Measurements from ENCODE around the gene SEMA3D. TPM values are rescaled to one million over a fixed set of nuclear protein-coding genes. Genes with fewer than 3 reads are reported as not detected.

SEMA3D gene
- total RNA-seq, 1 experiment from 2014 or later = 1.4 TPM

GRCh38 chr7:84949501-84949900, 237.4 kb downstream of the SEMA3D start:
- H3K36me3 ChIP-seq (ENCODE audit: control insufficient read depth in 1 of 2, insufficient read depth in 2 of 2, low read length in 2 of 2) = no peaks in the 10 kb centered on the region
- ATAC-seq = no peak
- no peak overlapping the region for H3K4me3 ChIP-seq (replicated peaks in 1 of 2; ENCODE audit: low read depth in 1 of 2, low read length in 2 of 2)
- no peaks in the 10 kb centered on the region for H3K79me2 ChIP-seq (ENCODE audit: insufficient read depth, low read length)
- peaks cover 7% of the 10 kb centered on the region; the same call in 1 of the 2 replicates for H3K9me2 ChIP-seq (ENCODE audit: insufficient read depth)
- POLR2A ChIA-PET = no interaction called here
- no peak overlapping the region for H3K27ac ChIP-seq (ENCODE audit: low read depth, low read length)
- no peak overlapping the region for H3K9ac ChIP-seq (ENCODE audit: low read length)
- H2AFZ ChIP-seq (ENCODE audit: low read depth, low read length, poor library complexity, severe bottlenecking) = no peak overlapping the region
- no peaks in the 10 kb centered on the region for H3K27me3 ChIP-seq (ENCODE audit: insufficient read depth, low read length)
- no peaks in the 10 kb centered on the region for H3K4me1 ChIP-seq (ENCODE audit: control insufficient read depth in 1 of 2, insufficient read depth in 2 of 2, low read length in 2 of 2)
- RAD21 ChIA-PET (ENCODE audit: low non-redundant PET in 1 of 2, low total read pairs in 2 of 2, uncharacterized antibody in 2 of 2, unreplicated experiment in 2 of 2) = no interaction called here
- no peak for DNase-seq (ENCODE audit: low read depth, low spot score)
- H3K9me3 ChIP-seq (ENCODE audit: control insufficient read depth in 1 of 2, insufficient read depth in 1 of 2, low read depth in 1 of 2, low read length in 2 of 2) = no peaks in the 10 kb centered on the region
- no peak overlapping the region for H3K4me2 ChIP-seq (ENCODE audit: low read length)
- H4K20me1 ChIP-seq (ENCODE audit: insufficient read depth) = no peaks in the 10 kb centered on the region
- CTCF ChIA-PET = no interaction called here
- no peak for TF ChIP-seq ATF3 (IDR thresholded peaks at IDR 0.05)
- no peak for TF ChIP-seq ZFX (IDR thresholded peaks at IDR 0.05)
- no peak for TF ChIP-seq CEBPB (IDR thresholded peaks at IDR 0.05; ENCODE audit: low read depth)
- TF ChIP-seq, protein P1, sequence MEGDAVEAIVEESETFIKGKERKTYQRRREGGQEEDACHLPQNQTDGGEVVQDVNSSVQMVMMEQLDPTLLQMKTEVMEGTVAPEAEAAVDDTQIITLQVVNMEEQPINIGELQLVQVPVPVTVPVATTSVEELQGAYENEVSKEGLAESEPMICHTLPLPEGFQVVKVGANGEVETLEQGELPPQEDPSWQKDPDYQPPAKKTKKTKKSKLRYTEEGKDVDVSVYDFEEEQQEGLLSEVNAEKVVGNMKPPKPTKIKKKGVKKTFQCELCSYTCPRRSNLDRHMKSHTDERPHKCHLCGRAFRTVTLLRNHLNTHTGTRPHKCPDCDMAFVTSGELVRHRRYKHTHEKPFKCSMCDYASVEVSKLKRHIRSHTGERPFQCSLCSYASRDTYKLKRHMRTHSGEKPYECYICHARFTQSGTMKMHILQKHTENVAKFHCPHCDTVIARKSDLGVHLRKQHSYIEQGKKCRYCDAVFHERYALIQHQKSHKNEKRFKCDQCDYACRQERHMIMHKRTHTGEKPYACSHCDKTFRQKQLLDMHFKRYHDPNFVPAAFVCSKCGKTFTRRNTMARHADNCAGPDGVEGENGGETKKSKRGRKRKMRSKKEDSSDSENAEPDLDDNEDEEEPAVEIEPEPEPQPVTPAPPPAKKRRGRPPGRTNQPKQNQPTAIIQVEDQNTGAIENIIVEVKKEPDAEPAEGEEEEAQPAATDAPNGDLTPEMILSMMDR (IDR thresholded peaks at IDR 0.05 in 2 of 3, conservative IDR thresholded peaks at IDR 0.05 in 1 of 3; ENCODE audit: borderline replicate concordance in 1 of 3, insufficient read depth in 1 of 3, low read depth in 2 of 3, low read length in 2 of 3) = no peak
- TF ChIP-seq POLR2AphosphoS5 (IDR thresholded peaks at IDR 0.05; ENCODE audit: low read depth, low read length) = no peak
- TF ChIP-seq EZH2 (IDR thresholded peaks at IDR 0.05) = no peak
- no peak for TF ChIP-seq YY1 (IDR thresholded peaks at IDR 0.05; ENCODE audit: extremely low read depth, insufficient replicate concordance, low read depth, low read length)
- no peak for TF ChIP-seq EZH2phosphoT487 (IDR thresholded peaks at IDR 0.05; ENCODE audit: borderline replicate concordance)
- TF ChIP-seq FOSL1 (IDR thresholded peaks at IDR 0.05; ENCODE audit: low read depth) = no peak
- TF ChIP-seq EGR1 (IDR thresholded peaks at IDR 0.05; ENCODE audit: low read depth) = no peak
- TF ChIP-seq REST (IDR thresholded peaks at IDR 0.05; ENCODE audit: low read depth) = no peak
- no peak for TF ChIP-seq ELF1 (IDR thresholded peaks at IDR 0.05; ENCODE audit: borderline replicate concordance, low read depth)
- no peak for TF ChIP-seq SRF (IDR thresholded peaks at IDR 0.05; ENCODE audit: low read depth)
- TF ChIP-seq SIN3A (IDR thresholded peaks at IDR 0.05; ENCODE audit: low read depth) = no peak
- TF ChIP-seq MAX (IDR thresholded peaks at IDR 0.05) = no peak
- TF ChIP-seq ZBTB33 (IDR thresholded peaks at IDR 0.05; ENCODE audit: extremely low read depth, insufficient replicate concordance, low read length) = no peak
- no peak for TF ChIP-seq TCF7L2 (IDR thresholded peaks at IDR 0.05; ENCODE audit: borderline replicate concordance, extremely low read depth, insufficient read depth, insufficient read length)
- TF ChIP-seq ZNF274 (IDR thresholded peaks at IDR 0.05; ENCODE audit: low read depth, low read length) = no peak
- intact Hi-C loops (cut with micrococcal nuclease) = no loop called here
- BruUV-seq (replicated peaks) = no TSS peak
